Uterus (tissue), 2 donors: Measurements from ENCODE around the gene STK39.

Experiments
- POLR2A ChIP-seq, 2 donors: fragments of 450-650 bp; IDR thresholded peaks; one replicate each; pipeline ENCODE4 v1.6.1; 2016; ENCODE audit warnings: antibody characterized with exemption in 2 of 2, mild to moderate bottlenecking in 1 of 2, moderate library complexity in 1 of 2
- TF ChIP-seq, protein P1 (sequence below), 4 experiments: fragments of 200-600 bp in 2 of 4; fragments of 450-650 bp in 2 of 4; sonication (generic) in 2 of 4; IDR thresholded peaks; one replicate each; pipeline ENCODE4 v1.5.1; 2016 to 2019; ENCODE audit warnings: antibody characterized with exemption in 4 of 4, mild to moderate bottlenecking in 2 of 4, moderate library complexity in 1 of 4

- TF ChIP-seq, protein P1, sequence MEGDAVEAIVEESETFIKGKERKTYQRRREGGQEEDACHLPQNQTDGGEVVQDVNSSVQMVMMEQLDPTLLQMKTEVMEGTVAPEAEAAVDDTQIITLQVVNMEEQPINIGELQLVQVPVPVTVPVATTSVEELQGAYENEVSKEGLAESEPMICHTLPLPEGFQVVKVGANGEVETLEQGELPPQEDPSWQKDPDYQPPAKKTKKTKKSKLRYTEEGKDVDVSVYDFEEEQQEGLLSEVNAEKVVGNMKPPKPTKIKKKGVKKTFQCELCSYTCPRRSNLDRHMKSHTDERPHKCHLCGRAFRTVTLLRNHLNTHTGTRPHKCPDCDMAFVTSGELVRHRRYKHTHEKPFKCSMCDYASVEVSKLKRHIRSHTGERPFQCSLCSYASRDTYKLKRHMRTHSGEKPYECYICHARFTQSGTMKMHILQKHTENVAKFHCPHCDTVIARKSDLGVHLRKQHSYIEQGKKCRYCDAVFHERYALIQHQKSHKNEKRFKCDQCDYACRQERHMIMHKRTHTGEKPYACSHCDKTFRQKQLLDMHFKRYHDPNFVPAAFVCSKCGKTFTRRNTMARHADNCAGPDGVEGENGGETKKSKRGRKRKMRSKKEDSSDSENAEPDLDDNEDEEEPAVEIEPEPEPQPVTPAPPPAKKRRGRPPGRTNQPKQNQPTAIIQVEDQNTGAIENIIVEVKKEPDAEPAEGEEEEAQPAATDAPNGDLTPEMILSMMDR (IDR thresholded peaks at IDR 0.05), result no peak
- no peak for TF ChIP-seq POLR2A (IDR thresholded peaks at IDR 0.05)
These were observed 106.5 kb downstream of the STK39 start for GRCh38 chr2:168140892-168141291.
